ENCODE data around the gene PRTN3. TPM values are rescaled to one million over a fixed set of nuclear protein-coding genes. Genes with fewer than 3 reads are reported as not detected.

The PRTN3 gene
- total RNA-seq, 1 experiment from 2014 or later, result 2.7 TPM

GRCh38 chr19:804419-805165 is 36.2 kb upstream of the PRTN3 start:
- Histone ChIP-seq H3K4me2 (ENCODE audit: low read length) (no peak overlapping the region), H3K4me1 (ENCODE audit: control insufficient read depth in 1 of 2, insufficient read depth in 2 of 2, low read length in 2 of 2) (peaks cover 13 to 20% of the 10 kb centered on the region in 2 experiments), H3K9me2 (ENCODE audit: insufficient read depth) (no peaks in the 10 kb centered on the region), H3K79me2 (ENCODE audit: insufficient read depth, low read length) (peaks cover 100% of the 10 kb centered on the region), H2AFZ (ENCODE audit: low read depth, low read length, poor library complexity, severe bottlenecking) (no peak overlapping the region), H3K9ac (ENCODE audit: low read length) (no peak overlapping the region), H3K27me3 (ENCODE audit: insufficient read depth, low read length) (no peaks in the 10 kb centered on the region), H3K9me3 (ENCODE audit: control insufficient read depth in 1 of 2, insufficient read depth in 1 of 2, low read depth in 1 of 2, low read length in 2 of 2) (no peaks in the 10 kb centered on the region), H3K27ac (ENCODE audit: low read depth, low read length) (no peak overlapping the region; the same call in 1 of the 2 replicates), H4K20me1 (ENCODE audit: insufficient read depth) (peaks cover 59% of the 10 kb centered on the region; the same call in 1 of the 2 replicates), H3K4me3 (replicated peaks in 1 of 2; ENCODE audit: low read depth in 1 of 2, low read length in 2 of 2) (no peak overlapping the region), H3K36me3 (ENCODE audit: control insufficient read depth in 1 of 2, insufficient read depth in 2 of 2, low read length in 2 of 2) (peaks cover 66 to 96% of the 10 kb centered on the region in 2 experiments; a peak in 3 of 4 replicates)
- ChIA-PET CTCF (no interaction called here), POLR2A (no interaction called here), RAD21 (ENCODE audit: low non-redundant PET in 1 of 2, low total read pairs in 2 of 2, uncharacterized antibody in 2 of 2, unreplicated experiment in 2 of 2) (no interaction called here)
- intact Hi-C loops (cut with micrococcal nuclease), result no loop called here
- DNase-seq (ENCODE audit: low read depth, low spot score) (no peak), ATAC-seq (no peak)
- no TSS peak for BruUV-seq (replicated peaks)
- TF ChIP-seq FOSL1 (IDR thresholded peaks at IDR 0.05; ENCODE audit: low read depth) (no peak), POLR2AphosphoS5 (IDR thresholded peaks at IDR 0.05; ENCODE audit: low read depth, low read length) (no peak), SRF (IDR thresholded peaks at IDR 0.05; ENCODE audit: low read depth) (no peak), CTCF (IDR thresholded peaks at IDR 0.05 in 2 of 3, conservative IDR thresholded peaks at IDR 0.05 in 1 of 3; ENCODE audit: borderline replicate concordance in 1 of 3, insufficient read depth in 1 of 3, low read depth in 2 of 3, low read length in 2 of 3) (no peak), SP1 (IDR thresholded peaks at IDR 0.05; ENCODE audit: low read depth) (no peak), ZBTB33 (IDR thresholded peaks at IDR 0.05; ENCODE audit: extremely low read depth, insufficient replicate concordance, low read length) (no peak), TCF7L2 (IDR thresholded peaks at IDR 0.05; ENCODE audit: borderline replicate concordance, extremely low read depth, insufficient read depth, insufficient read length) (no peak), ZNF274 (IDR thresholded peaks at IDR 0.05; ENCODE audit: low read depth, low read length) (no peak), ZFX (IDR thresholded peaks at IDR 0.05) (no peak), REST (IDR thresholded peaks at IDR 0.05; ENCODE audit: low read depth) (no peak), MAX (IDR thresholded peaks at IDR 0.05) (no peak)

All from HCT116 (cell line).